WTC11 (cell line): ENCODE measurements around the gene ABCD3. TPM values are rescaled to one million over a fixed set of nuclear protein-coding genes. Genes with fewer than 3 reads are reported as not detected.

ENCODE experiments used
- ATAC-seq: fragments of 200-7000 bp; cut with Tn5 transposase; 2 replicates; pipeline ENCODE4 v1.10.0; 2021; ENCODE audit warnings: mild to moderate bottlenecking, moderate library complexity
- CTCF ChIA-PET: fragments of 300-600 bp; sonication (Branson Sonifier 250); formaldehyde crosslinking; loops from one replicate; lab custom pipeline; 2021; ENCODE audit warnings: antibody characterized with exemption; lab: Charles Lee
- POLR2A ChIA-PET: fragments of 350-600 bp; sonication (Branson Sonifier 250); formaldehyde crosslinking; loops from one replicate; lab custom pipeline; 2021; ENCODE audit warnings: antibody characterized with exemption; lab: Charles Lee
- DNase-seq: peaks from one replicate; pipeline ENCODE4 v3.0.0; 2021; ENCODE audit warnings: low spot score
- H3K27ac Mint-ChIP-seq: 2 replicates; pipeline ENCODE4 v1.8.0; 2021; ENCODE audit warnings: mixed read lengths
- H3K27me3 Mint-ChIP-seq: 2 replicates; pipeline ENCODE4 v1.8.0; 2021; ENCODE audit warnings: low read depth, mild to moderate bottlenecking, moderate library complexity, mixed read lengths
- H3K36me3 Mint-ChIP-seq: 2 replicates; pipeline ENCODE4 v1.8.0; 2021; ENCODE audit warnings: mixed read lengths
- H3K4me1 Mint-ChIP-seq: 2 replicates; pipeline ENCODE4 v1.8.0; 2022; ENCODE audit warnings: mixed read lengths
- H3K4me3 Mint-ChIP-seq: 2 replicates; pipeline ENCODE4 v1.8.0; 2021; ENCODE audit warnings: mild to moderate bottlenecking, moderate library complexity, mixed read lengths
- H3K9me3 Mint-ChIP-seq: 2 replicates; pipeline ENCODE4 v1.8.0; 2021; ENCODE audit warnings: mixed read lengths
- AFF4 ChIP-seq: sonication (generic); formaldehyde crosslinking; IDR thresholded peaks from 2 replicates; pipeline ENCODE4 v1.8.1; 2023; ENCODE audit warnings: mild to moderate bottlenecking, missing genetic modification reagents, borderline replicate concordance
- AR ChIP-seq: fragments of 250-450 bp; sonication (Bioruptor Pico); IDR thresholded peaks from 2 replicates; pipeline ENCODE4 v1.9.0; 2021; ENCODE audit warnings: mild to moderate bottlenecking
- E2F5 ChIP-seq: sonication (generic); formaldehyde crosslinking; IDR thresholded peaks from 2 replicates; pipeline ENCODE4 v1.8.1; 2022; ENCODE audit warnings: mild to moderate bottlenecking, moderate library complexity, missing genetic modification reagents
- ERG ChIP-seq: fragments of 250-450 bp; sonication (Bioruptor Pico); IDR thresholded peaks from 2 replicates; pipeline ENCODE4 v1.8.0; 2021; ENCODE audit warnings: mild to moderate bottlenecking
- FOXJ3 ChIP-seq: sonication (generic); formaldehyde crosslinking; IDR thresholded peaks from 2 replicates; pipeline ENCODE4 v1.9.0; 2021; ENCODE audit warnings: missing genetic modification reagents, mild to moderate bottlenecking, borderline replicate concordance
- GRHL2 ChIP-seq: fragments of 250-450 bp; sonication (Bioruptor Pico); IDR thresholded peaks from 2 replicates; pipeline ENCODE4 v1.8.0; 2022; ENCODE audit warnings: mild to moderate bottlenecking, moderate library complexity; ENCODE audit not compliant: insufficient replicate concordance, severe bottlenecking
- MAX ChIP-seq: sonication (generic); formaldehyde crosslinking; IDR thresholded peaks from 2 replicates; pipeline ENCODE4 v1.8.0; 2022; ENCODE audit warnings: mild to moderate bottlenecking, missing genetic modification reagents
- NR1H2 ChIP-seq: sonication (generic); formaldehyde crosslinking; IDR thresholded peaks from 2 replicates; pipeline ENCODE4 v1.9.0; 2021; ENCODE audit warnings: mild to moderate bottlenecking, moderate library complexity, missing genetic modification reagents
- RELA ChIP-seq: sonication (generic); formaldehyde crosslinking; IDR thresholded peaks from 2 replicates; pipeline ENCODE4 v1.8.1; 2022; ENCODE audit warnings: missing genetic modification reagents, mild to moderate bottlenecking, borderline replicate concordance
- TEAD4 ChIP-seq: sonication (generic); formaldehyde crosslinking; IDR thresholded peaks from 2 replicates; pipeline ENCODE4 v1.8.0; 2022; ENCODE audit warnings: mild to moderate bottlenecking, missing genetic modification reagents
- USF2 ChIP-seq: sonication (generic); formaldehyde crosslinking; IDR thresholded peaks from 2 replicates; pipeline ENCODE4 v1.8.1; 2023; ENCODE audit warnings: mild to moderate bottlenecking, missing genetic modification reagents, moderate library complexity
- ZBTB43 ChIP-seq: sonication (generic); formaldehyde crosslinking; IDR thresholded peaks from 2 replicates; pipeline ENCODE4 v1.8.1; 2023; ENCODE audit warnings: mild to moderate bottlenecking, missing genetic modification reagents
- ZMAT4 ChIP-seq: fragments of 250-450 bp; sonication (Bioruptor Pico); IDR thresholded peaks from 2 replicates; pipeline ENCODE4 v1.9.0; 2021; ENCODE audit warnings: mild to moderate bottlenecking
- ZNF121 ChIP-seq: sonication (generic); formaldehyde crosslinking; IDR thresholded peaks from 2 replicates; pipeline ENCODE4 v1.8.0; 2023; ENCODE audit warnings: missing genetic modification reagents
- ZNF425 ChIP-seq: fragments of 250-450 bp; sonication (Bioruptor Pico); conservative IDR thresholded peaks from 2 replicates; pipeline ENCODE4 v1.9.0; 2021; ENCODE audit warnings: mild to moderate bottlenecking
- ZSCAN18 ChIP-seq: fragments of 250-450 bp; sonication (Bioruptor Pico); IDR thresholded peaks from 2 replicates; pipeline ENCODE4 v2.1.2; 2022; ENCODE audit warnings: mild to moderate bottlenecking, moderate library complexity
- total RNA-seq: library from RNA; stranded (reverse); gene quantifications from 3 replicates; pipeline ENCODE4 v1.2.3, GENCODE V29; 2021

ABCD3 gene
- total RNA-seq, 1 experiment from 2014 or later, result 27.2 TPM

- CTCF ChIA-PET, result interaction anchor here (1.6 kb wide), 1 partner anchor 511 kb away, joined by 3 read pairs; no protein-coding TSS in a partner anchor
- POLR2A ChIA-PET, result no interaction called here
- Mint-ChIP-seq H3K4me3 (no peak overlapping the region), H3K36me3 (peaks cover 46% of the 10 kb centered on the region), H3K9me3 (no peaks in the 10 kb centered on the region), H3K4me1 (peaks cover 18% of the 10 kb centered on the region), H3K27ac (no peak overlapping the region), H3K27me3 (no peaks in the 10 kb centered on the region)
- no peak for DNase-seq
- TF ChIP-seq E2F5 (CRISPR knock-in tag) (0 out of 2 replicates have a peak, but pooled peaks have one; percentile 6), FOXJ3 (CRISPR knock-in tag) (no peak)
- 0 out of 2 replicates have a peak, but pooled peaks have one; percentile 41 for ATAC-seq
Observed at GRCh38 chr1:94532077-94532476, 113.9 kb downstream of the ABCD3 start.

- ChIA-PET CTCF (no interaction called here), POLR2A (no interaction called here)
- ATAC-seq (no peak), DNase-seq (no peak)
- Mint-ChIP-seq H3K36me3 (peaks cover 48% of the 10 kb centered on the region), H3K4me1 (peaks cover 24% of the 10 kb centered on the region), H3K27ac (no peak overlapping the region), H3K9me3 (no peaks in the 10 kb centered on the region), H3K4me3 (no peak overlapping the region), H3K27me3 (peaks cover 2% of the 10 kb centered on the region)
- no peak for TF ChIP-seq MAX
- no peak for TF ChIP-seq ZMAT4 (CRISPR knock-in tag)
- no peak for TF ChIP-seq TEAD4
- no peak for TF ChIP-seq ZSCAN18 (CRISPR knock-in tag)
- no peak for TF ChIP-seq ZNF121
- TF ChIP-seq ZNF425 (CRISPR knock-in tag), result no peak
- no peak for TF ChIP-seq USF2 (CRISPR knock-in tag)
- TF ChIP-seq ERG, result no peak
- TF ChIP-seq AR (CRISPR knock-in tag), result no peak
- no peak for TF ChIP-seq GRHL2 (CRISPR knock-in tag)
- TF ChIP-seq AFF4, result no peak
- TF ChIP-seq ZBTB43 (CRISPR knock-in tag), result no peak
- no peak for TF ChIP-seq RELA (CRISPR knock-in tag)
- no peak for TF ChIP-seq NR1H2 (CRISPR knock-in tag)
Observed at GRCh38 chr1:94535095-94535494, 116.9 kb downstream of the ABCD3 start.
